Measurements from ENCODE around the gene FOXL1. TPM values are rescaled to one million over a fixed set of nuclear protein-coding genes. Genes with fewer than 3 reads are reported as not detected.

Gene FOXL1
- total RNA-seq, 1 donor from 2014 or later: 0.98 TPM

- Histone ChIP-seq H3K4me3 (no peak overlapping the region), H3K27ac (no peak overlapping the region), H3K9me3 (no peaks in the 10 kb centered on the region), H3K4me1 (no peaks in the 10 kb centered on the region), H3K36me3 (peaks cover 0 to 35% of the 10 kb centered on the region in 2 donors), H3K27me3 (no peaks in the 10 kb centered on the region)
- no peak for DNase-seq (ENCODE audit: extremely low spot score in 2 of 2)
- no peak for TF ChIP-seq POLR2AphosphoS5 (IDR thresholded peaks at IDR 0.05; ENCODE audit: insufficient read depth in 1 of 2, low read depth in 1 of 2)
- TF ChIP-seq POLR2A (IDR thresholded peaks at IDR 0.05): no peak
- TF ChIP-seq, protein P1, sequence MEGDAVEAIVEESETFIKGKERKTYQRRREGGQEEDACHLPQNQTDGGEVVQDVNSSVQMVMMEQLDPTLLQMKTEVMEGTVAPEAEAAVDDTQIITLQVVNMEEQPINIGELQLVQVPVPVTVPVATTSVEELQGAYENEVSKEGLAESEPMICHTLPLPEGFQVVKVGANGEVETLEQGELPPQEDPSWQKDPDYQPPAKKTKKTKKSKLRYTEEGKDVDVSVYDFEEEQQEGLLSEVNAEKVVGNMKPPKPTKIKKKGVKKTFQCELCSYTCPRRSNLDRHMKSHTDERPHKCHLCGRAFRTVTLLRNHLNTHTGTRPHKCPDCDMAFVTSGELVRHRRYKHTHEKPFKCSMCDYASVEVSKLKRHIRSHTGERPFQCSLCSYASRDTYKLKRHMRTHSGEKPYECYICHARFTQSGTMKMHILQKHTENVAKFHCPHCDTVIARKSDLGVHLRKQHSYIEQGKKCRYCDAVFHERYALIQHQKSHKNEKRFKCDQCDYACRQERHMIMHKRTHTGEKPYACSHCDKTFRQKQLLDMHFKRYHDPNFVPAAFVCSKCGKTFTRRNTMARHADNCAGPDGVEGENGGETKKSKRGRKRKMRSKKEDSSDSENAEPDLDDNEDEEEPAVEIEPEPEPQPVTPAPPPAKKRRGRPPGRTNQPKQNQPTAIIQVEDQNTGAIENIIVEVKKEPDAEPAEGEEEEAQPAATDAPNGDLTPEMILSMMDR (IDR thresholded peaks at IDR 0.05): no peak
- intact Hi-C loops (cut with DNase I): no loop called here
These were observed 31.7 kb upstream of the FOXL1 start for GRCh38 chr16:86546638-86547013.

DNA sequence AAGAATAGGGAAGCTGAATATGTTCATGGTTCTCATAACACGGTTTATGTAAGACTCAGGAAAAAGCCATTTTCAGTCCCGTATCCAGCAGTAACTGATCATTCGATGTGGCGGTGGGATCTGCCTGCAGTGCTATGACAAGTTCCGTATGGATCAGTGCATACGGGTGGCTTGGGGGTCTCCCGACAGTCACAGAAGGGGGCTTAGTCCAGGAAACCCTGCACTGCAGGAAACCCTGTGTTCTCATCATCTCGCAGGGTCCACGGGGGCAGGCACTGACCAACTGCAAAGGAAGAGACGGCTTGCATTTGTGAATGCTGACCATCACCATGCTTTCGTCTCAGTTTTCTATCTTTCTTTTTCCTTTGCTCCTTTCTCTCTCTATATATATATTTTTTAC, 31.1 kb upstream of the FOXL1 start:
- DNase-seq (ENCODE audit: extremely low spot score in 2 of 2): no peak
- Histone ChIP-seq H3K27me3 (no peaks in the 10 kb centered on the region), H3K36me3 (peaks cover 0 to 29% of the 10 kb centered on the region in 2 donors), H3K4me1 (no peaks in the 10 kb centered on the region), H3K9me3 (no peaks in the 10 kb centered on the region), H3K4me3 (no peak overlapping the region), H3K27ac (no peak overlapping the region)
- intact Hi-C loops (cut with DNase I): no loop called here
- TF ChIP-seq POLR2AphosphoS5 (IDR thresholded peaks at IDR 0.05; ENCODE audit: insufficient read depth in 1 of 2, low read depth in 1 of 2) (no peak), POLR2A (IDR thresholded peaks at IDR 0.05) (no peak)
- TF ChIP-seq, protein P1 (IDR thresholded peaks at IDR 0.05): no peak

- H3K36me3 ChIP-seq: peaks cover 0 to 19% of the 10 kb centered on the region in 2 donors
- no peaks in the 10 kb centered on the region for H3K9me3 ChIP-seq
- H3K4me3 ChIP-seq: no peak overlapping the region
- H3K27ac ChIP-seq: no peak overlapping the region
- intact Hi-C loops (cut with DNase I): no loop called here
- TF ChIP-seq, protein P1 (IDR thresholded peaks at IDR 0.05): no peak
- TF ChIP-seq POLR2AphosphoS5 (IDR thresholded peaks at IDR 0.05; ENCODE audit: insufficient read depth in 1 of 2, low read depth in 1 of 2) (no peak), POLR2A (IDR thresholded peaks at IDR 0.05) (no peak)
- no peaks in the 10 kb centered on the region for H3K27me3 ChIP-seq
- no peak for DNase-seq (ENCODE audit: extremely low spot score in 2 of 2)
- H3K4me1 ChIP-seq: peaks cover 11% of the 10 kb centered on the region
These were observed 29.1 kb upstream of the FOXL1 start for GRCh38 chr16:86549076-86549892.

DNA sequence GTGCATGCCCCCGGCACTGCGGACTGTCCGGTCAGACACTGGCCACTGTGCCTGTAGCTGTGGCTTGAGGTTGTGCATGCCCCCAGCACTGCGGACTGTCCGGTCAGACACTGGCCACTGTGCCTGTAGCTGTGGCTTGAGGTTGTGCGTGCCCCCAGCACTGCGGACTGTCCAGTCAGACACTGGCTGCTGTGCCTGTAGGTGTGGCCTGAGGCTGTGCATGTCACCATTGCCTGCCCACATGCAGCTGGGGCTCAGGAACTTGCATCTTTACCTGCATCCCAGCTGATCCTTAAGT, 28.5 kb upstream of the FOXL1 start:
- Histone ChIP-seq H3K4me1 (peaks cover 13% of the 10 kb centered on the region), H3K4me3 (no peak overlapping the region), H3K9me3 (no peaks in the 10 kb centered on the region), H3K27me3 (no peaks in the 10 kb centered on the region), H3K36me3 (peaks cover 0 to 19% of the 10 kb centered on the region in 2 donors), H3K27ac (no peak overlapping the region)
- TF ChIP-seq, protein P1 (IDR thresholded peaks at IDR 0.05): no peak
- no peak for TF ChIP-seq POLR2AphosphoS5 (IDR thresholded peaks at IDR 0.05; ENCODE audit: insufficient read depth in 1 of 2, low read depth in 1 of 2)
- no peak for TF ChIP-seq POLR2A (IDR thresholded peaks at IDR 0.05)
- intact Hi-C loops (cut with DNase I): no loop called here
- DNase-seq (ENCODE audit: extremely low spot score in 2 of 2): no peak

DNA sequence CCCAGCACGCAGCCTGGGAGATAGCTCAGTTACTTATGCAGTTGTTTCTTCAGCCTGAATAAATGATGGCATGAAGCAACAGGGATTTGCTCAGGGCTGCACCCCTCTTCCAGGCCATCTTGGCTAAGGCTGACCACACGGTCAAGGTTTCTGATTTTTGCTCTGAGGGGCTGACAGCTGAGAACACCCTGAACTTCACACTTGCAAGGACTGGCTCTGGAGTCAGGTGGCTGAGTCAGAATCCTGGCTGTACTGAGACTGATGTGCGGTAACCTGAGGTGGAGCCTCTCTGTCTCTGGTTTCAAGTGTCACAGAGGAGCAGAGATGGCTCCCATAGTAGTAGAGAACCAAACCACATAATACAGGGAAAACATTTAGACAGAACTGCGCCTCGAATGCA, 28.1 kb upstream of the FOXL1 start:
- H3K27ac ChIP-seq: no peak overlapping the region
- no peak overlapping the region for H3K4me3 ChIP-seq
- TF ChIP-seq POLR2A (IDR thresholded peaks at IDR 0.05): no peak
- TF ChIP-seq, protein P1 (IDR thresholded peaks at IDR 0.05): no peak
- TF ChIP-seq POLR2AphosphoS5 (IDR thresholded peaks at IDR 0.05; ENCODE audit: insufficient read depth in 1 of 2, low read depth in 1 of 2): no peak
- no peaks in the 10 kb centered on the region for H3K27me3 ChIP-seq
- H3K4me1 ChIP-seq: peaks cover 14% of the 10 kb centered on the region
- DNase-seq (ENCODE audit: extremely low spot score in 2 of 2): no peak
- H3K9me3 ChIP-seq: no peaks in the 10 kb centered on the region
- intact Hi-C loops (cut with DNase I): no loop called here
- H3K36me3 ChIP-seq: peaks cover 0 to 18% of the 10 kb centered on the region in 2 donors
